Stimulated activated CD4-positive, alpha-beta T cell treated with anti-CD3 and anti-CD28 coated beads, Interleukin-15, amount 100 ng/mL, for 48 hours (primary cell): ENCODE measurements around the gene TOMM22.

Source experiments
- DNase-seq, 2 donors: peaks; one replicate each; pipeline ENCODE4 v3.0.0-alpha.2; 2020; ENCODE audit warnings: low read depth in 2 of 2

TOMM22 gene

DNA sequence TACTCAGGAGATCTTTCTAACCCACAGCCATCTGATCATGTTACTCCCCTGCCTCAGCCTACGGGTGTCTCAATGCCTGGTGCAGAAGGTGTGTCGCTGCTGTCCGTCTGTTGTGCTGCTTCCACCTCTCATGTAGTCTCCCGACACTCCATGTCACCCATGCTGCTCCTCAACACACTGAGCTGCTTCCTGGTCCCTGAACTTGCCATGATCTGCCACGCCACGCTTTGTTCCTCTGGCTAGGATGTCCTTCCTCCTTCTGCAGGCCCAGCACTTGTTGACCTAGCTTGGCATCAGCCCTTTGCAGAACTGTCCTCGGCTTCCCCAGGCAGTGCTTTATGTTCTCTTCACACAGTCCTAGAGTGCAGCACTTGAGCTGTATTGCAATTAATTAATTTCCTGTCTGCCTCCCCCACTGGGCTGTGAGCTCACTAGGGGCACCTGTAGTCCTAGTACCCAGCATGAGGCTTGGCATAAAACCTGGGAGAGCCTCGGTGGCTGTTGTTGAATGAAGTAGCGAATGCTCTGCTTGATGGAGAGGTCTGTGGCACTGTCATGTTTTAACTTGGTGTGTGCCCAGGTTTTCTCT, 33.5 kb downstream of the TOMM22 start:
- no peak for DNase-seq

DNA sequence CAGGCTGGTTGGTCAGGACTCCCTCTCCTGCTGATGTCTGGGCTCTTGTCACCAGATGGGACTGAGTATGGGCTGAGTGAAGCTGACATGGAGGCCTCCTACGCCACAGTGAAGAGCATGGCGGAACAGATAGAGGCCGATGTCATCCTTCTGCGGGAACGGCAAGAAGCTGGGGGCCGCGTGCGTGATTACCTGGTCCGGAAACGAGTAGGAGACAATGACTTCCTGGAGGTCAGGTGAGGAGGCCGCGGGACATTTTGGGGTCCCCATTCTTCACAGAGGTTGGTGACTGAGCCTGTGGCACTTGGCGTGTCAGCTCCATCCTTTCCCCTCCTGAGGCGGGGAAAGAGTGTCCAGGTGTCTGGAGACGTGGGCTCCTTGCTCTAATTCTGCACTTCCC, 34.1 kb downstream of the TOMM22 start:
- DNase-seq, result no peak

DNA sequence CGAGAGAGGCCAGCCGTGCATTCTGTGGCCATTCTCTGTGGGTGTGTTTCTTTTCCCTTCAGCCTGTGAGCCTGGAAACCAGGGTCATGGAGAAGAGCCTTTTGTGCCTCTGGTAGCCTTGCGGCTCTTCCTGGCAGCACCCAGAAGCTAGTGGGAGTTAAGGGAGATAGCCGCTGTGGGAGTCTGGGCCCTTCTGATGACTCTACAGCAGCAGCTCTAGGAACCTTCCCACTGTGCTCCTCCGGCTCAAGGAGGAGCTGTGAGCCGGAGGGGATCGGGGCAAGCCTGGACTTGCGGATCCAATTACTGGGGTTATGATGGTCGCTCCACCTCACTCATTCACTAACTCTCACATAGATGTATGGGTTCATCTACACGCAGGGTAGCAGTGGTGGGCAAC, 34.5 kb downstream of the TOMM22 start:
- no peak for DNase-seq

DNA sequence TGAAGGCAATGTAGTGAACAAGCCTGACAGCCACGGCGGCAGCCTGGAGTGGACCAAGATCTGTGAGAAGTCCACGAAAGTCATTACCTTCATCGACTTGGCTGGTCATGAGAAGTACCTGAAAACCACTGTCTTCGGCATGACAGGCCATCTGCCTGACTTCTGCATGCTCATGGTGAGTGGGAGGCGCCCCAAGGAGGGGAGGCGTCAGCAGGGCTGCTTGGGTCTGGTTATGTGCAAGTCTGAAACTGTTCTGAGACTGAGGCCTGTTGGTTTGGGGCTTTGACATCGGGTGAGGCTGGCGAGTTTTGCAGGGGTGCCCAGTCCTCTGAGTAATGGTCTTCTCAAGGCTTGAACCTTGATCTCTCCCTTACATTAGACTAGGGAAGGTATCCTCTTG, 35.1 kb downstream of the TOMM22 start:
- no peak for DNase-seq

DNA sequence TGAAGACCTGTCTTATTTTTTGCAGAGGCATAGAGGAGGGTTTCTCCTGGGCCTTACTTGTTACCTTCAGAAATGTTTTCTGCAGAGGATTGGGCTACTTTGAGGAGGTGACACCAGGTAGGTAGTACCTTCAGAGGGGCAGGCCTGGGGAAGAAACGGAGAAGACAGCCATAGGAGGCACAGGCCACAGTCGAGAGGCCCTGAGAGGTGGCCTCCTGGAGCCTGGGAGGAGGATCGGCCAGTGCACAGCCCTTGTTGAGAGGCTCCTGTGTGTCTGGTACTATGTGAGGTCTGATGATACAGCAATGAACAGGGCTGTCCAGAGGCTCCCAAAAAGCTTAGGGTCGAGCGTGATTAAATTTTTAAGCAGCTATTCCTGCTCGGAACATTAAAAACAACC, 35.5 kb downstream of the TOMM22 start:
- DNase-seq, result no peak

DNA sequence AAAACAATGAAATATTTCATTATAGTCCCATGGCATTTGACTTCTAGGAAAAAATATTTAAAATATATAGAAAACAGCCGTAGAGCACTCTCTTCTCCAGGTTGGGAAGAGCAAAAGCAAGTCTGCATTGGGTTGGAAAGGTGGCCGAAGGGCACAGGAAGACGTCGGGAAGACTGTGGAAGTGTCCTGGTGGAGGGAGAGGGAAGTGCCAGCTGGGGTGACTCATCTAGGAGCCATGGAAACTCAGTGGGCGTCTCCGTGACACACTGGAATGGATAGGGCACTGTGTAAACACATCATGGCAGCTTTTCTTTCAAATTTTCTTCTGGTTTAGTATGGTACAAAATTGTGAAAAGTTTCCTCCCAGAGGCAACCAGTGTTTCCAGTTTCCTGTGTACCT, 36.7 kb downstream of the TOMM22 start:
- DNase-seq, result no peak

DNA sequence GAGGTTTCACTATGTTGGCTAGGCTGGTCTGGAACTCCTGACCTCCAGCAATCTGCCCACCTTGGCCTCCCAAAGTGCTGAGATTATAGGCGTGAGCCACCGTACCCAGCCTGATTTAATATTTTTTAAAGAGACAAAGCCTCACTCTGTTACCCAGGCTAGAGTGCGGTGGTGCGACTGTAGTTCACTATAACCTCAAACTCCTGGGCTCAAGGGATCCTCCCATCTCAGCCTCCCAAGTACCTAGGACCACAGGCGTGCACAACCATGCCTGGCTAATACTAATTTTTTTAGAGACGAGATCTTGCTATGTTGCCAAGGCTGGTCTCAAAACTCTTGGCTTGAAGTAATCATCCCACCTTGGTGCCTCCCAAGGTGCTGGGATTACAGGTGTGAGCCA, 37.4 kb downstream of the TOMM22 start:
- no peak for DNase-seq

DNA sequence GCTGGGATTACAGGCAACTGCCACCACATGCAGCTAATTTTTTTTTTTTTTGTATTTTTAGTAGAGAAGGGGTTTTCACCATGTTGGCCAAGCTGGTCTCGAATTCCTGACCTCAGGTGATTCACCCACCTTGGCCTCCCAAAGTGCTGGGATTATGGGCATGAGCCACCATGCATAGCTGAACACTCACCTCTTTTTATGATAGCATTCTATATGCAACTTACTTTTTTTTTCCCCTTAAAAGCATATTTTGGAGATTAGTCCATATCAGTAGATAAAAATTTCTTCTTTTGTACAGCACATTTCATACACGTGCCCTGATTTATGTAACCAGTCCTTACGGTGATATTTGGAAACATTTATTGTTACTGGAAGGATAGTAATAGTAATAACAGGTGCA, 38.6 kb downstream of the TOMM22 start:
- DNase-seq, result no peak

DNA sequence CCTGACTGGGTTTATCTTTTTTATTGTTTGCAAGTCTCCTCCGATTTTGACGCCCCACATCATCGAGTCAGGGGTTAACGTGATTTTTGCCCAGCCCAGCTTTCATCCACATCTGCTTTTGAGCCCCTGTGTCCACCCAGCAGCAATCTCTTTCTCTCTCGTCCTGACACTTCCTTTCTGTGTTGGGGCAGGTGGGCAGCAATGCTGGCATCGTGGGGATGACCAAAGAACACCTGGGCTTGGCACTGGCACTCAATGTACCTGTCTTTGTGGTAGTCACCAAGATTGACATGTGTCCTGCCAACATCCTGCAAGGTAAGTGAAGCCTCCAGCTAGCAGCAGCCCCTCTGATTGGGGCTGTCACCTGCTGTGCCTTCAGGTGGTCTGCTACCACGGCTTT, 39.8 kb downstream of the TOMM22 start:
- DNase-seq, result no peak

DNA sequence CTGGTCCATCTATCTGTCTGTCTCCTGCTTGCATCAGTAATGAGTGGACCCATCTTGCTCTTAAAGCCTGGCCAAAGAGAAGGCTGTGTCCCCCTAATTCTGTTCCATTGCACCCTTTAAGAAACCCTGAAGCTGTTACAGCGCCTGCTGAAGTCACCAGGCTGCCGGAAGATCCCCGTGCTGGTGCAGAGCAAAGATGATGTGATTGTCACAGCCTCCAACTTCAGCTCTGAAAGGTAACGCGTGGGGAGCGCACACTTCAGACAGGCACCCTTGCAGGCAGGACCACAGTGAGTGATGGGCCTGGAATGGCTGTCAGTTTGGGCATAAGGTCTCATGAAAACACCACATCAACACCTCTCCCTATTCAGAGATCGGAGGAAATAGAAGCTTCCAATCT, 42.4 kb downstream of the TOMM22 start:
- no peak for DNase-seq

DNA sequence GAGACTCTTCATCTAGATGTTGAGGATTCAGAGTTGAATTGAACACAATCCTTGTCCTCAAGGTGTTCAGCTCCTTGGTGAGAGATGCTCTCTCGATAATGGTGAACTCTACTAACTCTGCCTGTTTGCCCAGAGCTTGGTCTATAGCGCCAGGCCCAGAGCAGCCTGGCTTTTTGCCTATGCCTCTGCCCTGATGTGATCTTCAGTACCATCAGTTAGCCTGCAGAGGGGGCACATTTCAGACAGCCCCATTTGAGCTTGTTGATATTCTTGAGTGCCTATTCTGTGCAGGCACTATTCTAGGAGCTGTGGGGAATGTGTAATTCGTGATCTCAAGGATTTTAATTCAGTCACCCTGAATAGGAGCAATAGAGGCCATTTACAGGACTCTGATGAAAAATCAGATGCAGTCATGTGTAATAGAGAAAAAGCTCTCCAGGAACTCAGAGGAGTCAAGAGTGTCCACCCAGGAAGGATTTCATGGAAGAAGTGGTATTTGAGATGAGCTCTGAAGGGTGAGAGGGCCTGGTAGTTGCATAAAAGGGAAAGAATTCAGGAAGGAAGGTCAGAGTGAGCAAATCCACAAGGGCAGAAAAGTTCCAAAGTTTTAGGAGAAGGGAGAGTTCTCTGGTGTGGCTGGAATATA, 43.3 kb downstream of the TOMM22 start:
- DNase-seq, result no peak

DNA sequence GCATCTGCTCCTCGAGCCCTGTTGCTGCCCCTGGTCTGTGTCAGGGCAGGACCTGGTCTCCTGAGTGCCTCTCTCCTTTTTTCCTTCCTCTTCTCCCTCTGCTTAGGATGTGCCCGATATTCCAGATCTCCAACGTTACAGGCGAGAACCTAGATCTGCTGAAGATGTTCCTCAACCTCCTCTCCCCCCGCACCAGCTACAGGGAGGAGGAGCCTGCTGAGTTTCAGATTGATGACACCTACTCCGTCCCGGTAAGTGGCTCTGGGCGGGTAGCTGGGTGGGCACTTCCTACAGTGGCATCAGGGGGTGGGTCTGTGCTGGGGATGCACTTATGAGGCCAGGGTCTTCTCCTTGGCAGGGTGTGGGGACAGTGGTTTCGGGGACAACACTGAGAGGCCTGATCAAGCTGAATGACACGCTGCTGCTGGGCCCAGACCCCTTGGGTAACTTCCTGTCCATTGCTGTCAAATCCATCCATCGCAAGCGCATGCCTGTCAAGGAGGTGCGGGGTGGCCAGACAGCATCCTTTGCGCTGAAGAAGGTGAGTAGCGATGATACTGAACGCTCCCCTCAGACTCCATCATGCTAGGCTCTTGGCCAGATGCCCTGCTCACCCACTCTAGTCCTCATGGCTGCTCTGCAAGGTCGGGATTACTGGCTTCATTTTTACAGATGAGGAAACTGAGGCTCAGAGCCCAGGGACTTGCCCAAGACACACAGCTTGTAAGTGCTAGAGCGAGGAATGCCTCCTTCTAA, 44.3 kb downstream of the TOMM22 start:
- DNase-seq, result no peak

DNA sequence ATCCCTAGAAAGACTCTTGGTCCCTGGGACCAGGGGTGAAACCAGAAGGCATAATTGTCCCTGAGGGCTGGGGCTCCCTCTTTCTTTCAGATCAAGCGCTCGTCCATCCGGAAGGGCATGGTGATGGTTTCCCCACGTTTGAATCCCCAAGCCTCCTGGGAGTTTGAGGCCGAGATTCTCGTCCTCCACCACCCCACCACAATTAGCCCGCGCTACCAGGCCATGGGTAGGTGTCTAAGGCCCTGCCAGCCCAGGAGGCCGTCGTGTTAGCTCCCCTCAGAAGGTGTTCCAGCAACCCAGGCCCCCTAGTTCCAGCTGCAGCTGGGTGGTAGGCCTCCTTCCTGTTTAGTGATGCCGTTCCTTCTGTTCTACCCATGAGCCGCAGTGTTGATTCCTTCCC, 45.4 kb downstream of the TOMM22 start:
- DNase-seq, result no peak

DNA sequence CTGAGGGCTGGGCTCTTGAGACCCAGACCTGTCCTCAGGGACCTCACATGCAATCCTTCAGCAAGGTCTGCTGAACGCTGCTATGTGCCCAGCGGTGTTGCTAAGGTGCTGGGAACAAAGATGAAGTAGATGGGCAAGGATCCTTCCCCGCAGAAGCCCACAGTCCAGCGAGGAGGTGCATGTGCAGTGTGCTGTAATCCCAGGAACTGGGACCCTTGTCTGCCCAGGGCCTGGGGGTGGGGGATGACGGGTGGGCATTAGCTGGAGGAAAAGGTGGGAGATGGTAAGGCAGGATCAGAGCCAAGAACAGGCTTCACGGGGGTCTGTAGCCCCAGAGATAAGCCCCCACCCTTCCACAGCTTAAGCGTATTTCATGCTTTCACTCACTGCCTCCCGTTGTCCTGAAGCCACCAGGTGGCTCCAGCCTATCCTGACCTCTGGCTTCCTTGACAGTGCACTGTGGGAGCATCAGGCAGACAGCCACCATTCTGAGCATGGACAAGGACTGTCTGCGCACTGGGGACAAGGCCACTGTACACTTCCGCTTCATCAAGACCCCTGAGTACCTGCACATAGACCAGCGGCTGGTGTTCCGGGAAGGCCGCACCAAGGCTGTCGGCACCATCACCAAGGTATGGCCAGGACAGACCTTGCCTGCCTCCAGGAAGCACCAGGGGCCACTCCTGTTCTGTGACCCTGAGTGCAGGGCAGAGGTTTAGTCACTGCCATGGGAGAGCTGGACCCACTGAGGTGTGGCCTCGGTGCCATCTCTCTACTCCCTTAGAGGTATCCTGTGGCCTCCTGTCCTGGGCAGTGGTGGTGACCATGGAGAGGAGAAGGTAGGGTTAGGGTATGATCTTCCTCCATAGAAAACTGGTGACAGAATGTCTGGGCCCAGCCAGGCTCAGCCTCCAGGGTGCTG, 46.0 kb downstream of the TOMM22 start:
- no peak for DNase-seq

DNA sequence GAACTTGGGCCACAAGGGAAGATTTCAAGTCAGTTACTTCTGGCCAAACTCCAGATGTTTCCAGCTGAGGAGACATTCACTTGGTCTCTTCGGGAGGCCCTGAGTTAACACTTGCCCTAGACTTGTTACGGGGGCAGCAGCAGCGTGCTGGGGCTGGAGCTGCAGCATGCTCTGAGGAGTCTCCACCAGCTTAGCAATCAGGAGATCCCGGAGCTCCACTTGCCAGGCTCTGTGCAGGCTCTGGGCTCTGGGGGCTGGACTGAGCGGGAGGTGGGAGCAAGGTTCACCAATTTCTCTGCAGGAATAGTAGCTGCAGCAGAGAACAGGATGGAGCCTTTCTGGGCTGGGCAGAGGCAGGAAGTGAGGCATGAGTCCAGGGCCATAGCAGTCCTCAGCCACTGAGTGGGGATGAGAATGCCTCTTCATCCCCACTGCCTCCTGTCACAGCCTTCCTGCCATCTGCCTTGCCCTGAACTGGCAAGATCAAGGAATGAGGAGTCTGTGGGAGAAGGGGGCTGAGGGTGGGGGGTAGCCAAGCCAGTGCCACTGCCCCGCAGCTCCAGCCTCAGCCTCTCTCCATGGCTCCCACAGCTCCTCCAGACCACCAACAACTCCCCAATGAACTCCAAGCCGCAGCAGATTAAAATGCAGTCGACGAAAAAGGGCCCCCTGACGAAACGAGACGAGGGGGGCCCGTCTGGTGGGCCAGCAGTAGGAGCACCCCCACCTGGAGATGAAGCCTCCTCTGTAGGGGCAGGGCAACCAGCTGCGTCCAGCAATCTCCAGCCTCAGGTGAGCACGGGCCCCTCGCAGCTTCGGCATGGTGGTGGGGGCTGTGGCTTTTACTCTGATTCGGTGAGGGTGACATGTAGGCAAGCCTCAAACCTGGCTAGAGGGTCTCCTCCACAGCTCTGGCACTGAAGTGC, 47.4 kb downstream of the TOMM22 start:
- no peak for DNase-seq

DNA sequence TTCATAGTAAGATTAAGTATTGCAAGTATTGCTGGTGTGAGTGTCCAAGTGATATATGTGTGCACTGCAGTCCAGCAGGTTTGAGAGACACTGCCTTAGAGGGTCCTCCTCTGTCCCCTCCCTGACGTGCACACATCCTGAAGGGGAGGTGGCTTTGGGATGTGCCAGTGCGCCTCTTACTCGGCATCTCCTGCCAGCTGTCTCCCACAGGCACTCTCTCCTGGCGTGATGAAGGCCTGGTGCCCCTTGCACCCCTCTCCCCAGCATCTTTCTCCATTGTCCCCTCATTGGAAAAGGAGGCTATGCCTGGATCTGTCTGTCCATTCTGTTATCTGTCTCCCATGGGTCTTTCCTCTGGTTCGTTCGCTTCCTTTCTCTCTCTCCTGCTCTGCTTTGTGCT, 48.2 kb downstream of the TOMM22 start:
- DNase-seq, result no peak

DNA sequence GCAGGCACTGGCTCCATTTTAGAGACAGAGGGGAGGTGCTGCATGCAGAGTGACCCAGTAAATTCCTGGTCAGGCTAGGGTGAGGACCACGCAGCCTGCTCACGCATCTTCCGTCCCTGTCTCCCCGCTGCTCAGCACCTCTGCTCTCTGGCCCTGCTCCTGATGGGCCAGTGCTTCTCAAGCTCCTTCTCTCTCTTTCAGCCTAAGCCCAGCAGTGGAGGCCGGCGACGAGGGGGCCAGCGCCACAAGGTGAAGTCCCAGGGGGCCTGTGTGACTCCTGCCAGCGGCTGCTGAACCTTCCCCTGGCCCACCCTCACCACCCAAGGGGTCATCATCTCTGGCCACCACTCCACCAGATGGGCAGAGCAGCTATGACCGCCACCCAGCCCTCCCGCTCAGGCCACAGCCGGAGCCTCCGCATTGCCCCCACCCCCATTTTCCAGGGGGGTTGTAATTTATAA, 48.7 kb downstream of the TOMM22 start:
- no peak for DNase-seq

DNA sequence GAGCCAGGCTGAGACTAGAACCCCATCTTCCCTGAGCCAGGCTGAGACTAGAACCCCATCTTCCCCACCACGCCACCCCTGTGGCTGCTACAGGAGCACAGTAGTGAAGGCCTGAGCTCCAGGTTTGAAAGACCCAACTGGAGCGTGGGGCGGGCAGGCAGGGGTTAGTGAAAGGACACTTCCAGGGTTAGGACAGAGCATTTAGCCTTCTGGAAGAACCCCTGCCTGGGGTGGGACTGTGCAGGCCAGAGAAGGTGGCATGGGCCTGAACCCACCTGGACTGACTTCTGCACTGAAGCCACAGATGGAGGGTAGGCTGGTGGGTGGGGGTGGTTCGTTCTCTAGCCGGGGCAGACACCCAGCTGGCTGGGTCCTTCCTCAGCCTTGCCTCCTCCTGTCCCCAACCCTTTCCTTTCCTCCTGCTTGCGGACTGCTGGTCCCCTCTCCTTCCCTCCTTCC, 50.0 kb downstream of the TOMM22 start:
- no peak for DNase-seq

DNA sequence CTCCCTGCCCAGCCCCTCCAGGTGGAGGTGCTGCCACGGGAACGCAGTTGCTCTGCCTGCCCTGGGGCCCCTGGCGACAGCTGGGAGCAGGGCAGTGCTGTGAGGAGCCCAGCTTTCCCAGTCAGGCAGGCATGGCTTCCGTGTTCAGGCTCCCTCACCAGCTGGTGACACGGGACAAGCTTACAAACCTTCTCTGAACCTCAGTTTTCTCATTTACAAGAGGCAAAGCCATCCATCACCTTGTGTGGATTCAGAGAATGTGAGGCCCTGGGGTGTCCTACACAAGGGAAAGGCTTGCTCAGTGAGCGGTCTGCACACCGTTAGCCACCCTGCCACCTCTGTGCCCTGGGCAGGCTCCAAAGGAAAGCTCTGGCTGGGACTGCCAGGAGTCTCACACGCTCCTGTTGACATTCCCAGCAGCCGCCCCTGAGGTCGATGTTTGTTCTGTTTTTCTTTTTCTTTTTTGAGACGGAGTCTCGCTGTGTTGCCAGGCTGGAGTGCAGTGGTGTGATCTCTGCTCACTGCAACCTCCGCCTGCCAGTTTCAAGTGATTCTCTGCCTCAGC, 50.6 kb downstream of the TOMM22 start:
- DNase-seq, result no peak

DNA sequence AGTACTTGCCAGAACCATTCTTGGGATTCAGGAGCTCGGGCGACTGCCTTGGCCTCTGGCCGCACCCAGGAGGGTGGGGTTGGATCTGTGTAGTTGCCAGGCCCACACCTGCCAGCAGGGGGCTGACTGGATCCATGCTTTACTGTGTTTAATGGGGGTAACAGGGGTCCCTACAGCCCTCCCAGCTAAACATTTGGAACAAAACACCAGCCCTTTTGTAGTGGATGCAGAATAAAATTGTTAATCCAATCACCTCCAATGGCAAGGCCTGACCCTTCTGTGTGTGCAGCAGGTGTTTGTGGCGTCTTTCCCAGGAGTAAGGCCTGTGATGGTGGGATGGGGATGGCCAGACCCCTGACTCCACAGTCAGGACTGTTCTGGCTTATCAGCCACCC, 51.6 kb downstream of the TOMM22 start:
- DNase-seq, result no peak
